ENCODE data around the gene NUDT3.
"Not testable (repeated sequence)": the region's sequence is repeated elsewhere in the genome, so short reads cannot be mapped to it uniquely, and the experiment has no call there.

The NUDT3 gene

DNA sequence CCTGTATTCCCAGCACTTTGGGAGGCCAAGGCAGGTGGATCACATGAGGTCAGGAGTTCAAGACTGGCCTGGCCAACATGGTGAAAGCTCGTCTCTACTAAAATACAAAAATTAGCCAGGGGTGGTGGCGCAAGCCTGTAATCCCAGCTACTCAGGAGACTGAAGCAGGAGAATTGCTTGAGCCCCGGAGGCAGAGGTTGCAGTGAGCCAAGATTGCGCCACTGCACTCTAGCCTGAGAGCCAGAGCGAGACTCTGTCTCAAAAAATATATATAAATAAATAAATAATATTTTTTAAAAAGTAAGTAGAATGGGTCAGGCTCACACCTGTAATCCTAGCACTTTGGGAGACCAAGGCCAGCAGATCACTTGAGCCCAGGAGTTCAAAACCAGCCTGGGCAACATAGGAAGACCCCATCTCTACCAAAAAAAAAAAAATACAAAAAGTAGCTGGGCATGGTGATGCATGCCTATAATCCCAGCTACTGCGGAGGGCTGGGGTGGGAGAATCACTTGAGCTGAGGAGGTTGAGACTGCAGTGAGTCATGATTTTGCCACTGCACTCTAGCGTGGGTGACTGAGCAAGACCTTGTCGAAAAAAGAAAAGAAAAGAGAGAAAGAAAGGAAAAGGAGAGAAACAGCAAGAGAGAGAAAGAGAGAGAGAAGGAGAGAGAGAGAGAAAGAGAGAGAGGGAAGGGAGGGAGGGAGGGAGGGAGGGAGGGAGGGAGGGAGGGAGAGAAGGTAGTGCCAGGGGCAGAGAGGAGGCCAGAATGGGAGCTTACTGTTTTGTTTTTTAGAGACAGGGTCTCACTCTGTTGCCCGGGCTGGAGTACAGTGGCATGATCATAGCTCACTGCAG, 26.5 kb downstream of the NUDT3 start:
- not testable (repeated sequence) for FAIRE-seq

DNA sequence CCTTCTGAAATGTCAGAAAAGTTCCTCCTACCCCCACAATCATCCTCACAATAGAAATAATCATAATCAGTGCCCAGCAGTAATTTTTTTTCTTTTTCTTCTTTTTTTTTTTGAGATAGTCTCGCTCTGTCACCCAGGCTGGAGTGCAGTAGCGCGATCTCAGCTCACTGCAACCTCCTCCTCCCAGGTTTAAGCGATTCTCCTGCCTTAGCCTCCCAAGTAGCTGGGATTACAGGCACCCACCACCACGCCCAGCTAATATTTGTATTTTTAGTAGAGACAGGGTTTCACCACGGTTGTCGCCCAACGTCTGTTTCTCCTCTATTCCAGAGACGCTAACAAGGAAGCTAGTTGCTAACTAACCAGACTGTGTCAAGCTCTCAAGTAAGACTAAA, 28.8 kb downstream of the NUDT3 start:
- FAIRE-seq = not testable (repeated sequence)

DNA sequence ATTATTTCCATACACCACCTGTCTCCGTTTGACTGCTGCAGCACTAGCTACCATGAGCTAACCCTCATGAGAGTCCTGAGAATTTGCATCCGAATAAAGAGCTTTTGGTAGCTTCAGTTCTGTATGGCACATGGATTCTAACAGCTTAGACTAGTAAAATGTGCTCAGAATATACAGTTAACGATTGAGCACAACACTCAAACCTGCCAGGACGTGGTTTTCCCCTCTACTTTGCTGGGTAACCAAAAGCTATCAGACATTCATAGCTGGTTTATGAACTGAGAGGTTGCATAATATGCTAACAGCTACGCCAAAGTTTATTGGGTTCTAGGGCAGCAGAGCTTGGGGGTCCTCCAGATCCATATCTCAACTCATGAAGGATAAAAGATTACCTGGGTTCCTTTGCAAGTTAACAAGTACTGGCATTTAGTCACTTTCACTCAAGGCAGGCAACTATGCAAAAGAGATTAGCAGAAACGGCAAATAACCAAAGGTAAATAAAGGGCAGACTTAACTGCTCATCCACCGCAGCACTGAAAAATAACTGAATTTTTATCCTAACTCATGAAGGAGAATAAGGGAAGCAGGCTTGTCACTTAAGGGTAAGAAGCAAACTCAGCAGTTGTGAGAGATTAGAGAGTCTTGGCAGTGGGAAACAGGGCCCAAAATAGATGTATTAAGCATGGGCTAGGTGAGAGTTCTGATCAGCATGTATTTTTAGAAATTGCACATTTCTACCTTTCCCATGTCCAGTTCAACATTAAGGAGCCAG, 29.4 kb downstream of the NUDT3 start:
- FAIRE-seq = no peak

DNA sequence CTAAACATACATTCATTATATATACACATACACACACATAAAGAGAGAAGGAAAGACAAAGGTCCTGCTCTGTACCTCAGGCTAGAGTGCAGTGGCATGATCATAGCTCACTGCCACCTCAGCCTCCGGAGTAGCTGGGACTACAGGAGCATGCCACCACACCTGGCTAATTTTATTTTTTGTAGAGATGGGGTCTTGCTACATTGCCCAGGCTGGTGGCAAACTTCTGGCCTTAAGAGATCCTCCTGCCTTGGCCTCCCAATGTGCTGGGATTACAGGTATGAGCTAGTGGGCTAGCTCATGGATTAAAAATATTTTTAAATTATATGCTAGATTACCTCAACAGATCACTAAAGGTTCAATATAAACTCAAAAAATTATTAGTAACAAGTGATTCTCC, 30.3 kb downstream of the NUDT3 start:
- FAIRE-seq = no peak

DNA sequence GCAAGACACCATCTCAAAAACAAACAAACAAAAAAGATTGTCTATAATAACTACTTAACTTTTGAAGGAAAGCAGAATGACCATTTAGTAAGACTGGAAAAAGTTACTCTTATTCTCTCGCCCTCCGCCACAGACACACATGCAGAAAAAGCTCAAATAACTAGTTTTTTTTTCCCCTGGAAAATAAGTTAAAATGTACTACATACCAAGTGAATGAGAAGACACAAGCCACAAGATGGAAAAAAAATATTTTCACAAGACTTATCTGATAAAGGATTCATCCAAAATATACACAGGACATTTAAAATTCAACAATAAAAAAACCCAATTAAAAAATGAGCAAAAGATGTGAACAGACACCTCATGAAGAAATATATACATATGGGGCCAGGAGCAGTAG, 31.9 kb downstream of the NUDT3 start:
- FAIRE-seq = no peak

DNA sequence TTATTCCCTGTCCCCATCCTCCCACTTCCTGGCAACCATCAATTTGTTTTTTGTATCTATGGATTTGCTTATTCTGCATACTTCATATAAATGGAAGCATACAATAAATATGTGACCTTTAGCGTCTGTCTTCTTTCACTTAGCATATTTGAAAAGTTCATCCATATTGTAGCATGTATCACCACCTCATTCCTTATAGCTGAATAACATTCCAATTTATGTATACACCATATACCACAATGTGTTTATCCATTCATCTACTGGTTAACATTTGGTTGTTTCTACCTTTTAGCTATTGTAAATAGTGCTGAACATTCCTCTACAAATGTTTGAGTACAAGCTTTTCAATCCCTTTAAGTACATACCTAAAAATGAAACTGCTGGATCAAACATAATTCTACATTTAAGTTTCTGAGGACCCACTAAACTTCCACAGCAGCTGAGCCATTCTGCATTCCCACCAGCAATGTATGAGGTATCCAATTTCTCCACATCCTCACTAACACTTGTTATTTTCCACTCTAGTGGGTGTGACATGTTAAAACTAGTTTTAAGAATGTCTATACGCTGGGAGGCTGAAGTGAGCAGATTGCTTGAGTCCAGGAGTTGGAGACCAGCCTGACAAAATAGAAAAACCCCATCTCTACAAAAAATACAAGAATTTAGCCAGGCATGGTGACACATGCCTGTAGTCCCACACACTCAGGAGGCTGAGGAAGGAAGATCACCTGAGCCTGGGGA, 32.9 kb downstream of the NUDT3 start:
- no peak for FAIRE-seq

DNA sequence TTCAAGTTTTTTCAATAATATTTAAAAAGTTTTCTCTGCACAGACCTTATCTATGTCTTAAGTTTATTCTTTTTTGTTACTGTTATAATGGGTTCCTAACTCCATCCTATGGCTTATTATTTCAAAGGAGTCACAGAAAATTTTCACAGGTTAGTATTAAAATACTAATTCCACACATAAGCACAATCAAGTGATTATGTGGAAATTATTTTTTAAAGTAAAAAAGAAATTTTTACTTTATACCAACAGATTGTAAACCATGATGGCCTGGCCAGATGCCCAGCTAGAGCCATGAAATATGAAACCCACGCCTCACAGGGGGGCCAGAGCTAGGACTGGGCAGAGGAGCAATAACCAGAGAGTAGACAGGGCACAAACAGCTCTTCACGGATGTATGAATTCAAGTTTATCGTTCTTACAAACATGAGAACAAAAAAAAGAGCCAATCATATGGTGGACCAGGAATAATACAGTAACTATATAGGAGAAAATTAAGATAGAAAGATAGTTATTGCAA, 34.0 kb downstream of the NUDT3 start:
- FAIRE-seq = no peak

DNA sequence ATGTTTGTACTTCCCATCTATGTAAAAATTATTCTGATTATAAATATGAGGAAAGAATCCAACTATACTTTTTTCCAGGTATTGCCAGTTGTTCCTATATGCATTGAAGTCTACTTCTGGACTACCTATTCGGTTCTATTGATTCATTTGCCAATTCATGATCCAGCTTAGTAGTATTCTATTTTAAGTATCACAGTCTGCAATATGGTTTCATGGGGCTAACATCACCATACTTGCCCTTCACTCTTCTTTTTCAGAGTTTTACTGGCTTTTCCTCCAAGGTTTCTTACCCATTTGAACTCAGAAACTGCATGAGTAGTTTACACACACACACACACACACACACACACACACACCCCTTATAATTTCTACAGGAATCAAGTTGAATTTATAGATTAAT, 34.5 kb downstream of the NUDT3 start:
- FAIRE-seq = no peak

DNA sequence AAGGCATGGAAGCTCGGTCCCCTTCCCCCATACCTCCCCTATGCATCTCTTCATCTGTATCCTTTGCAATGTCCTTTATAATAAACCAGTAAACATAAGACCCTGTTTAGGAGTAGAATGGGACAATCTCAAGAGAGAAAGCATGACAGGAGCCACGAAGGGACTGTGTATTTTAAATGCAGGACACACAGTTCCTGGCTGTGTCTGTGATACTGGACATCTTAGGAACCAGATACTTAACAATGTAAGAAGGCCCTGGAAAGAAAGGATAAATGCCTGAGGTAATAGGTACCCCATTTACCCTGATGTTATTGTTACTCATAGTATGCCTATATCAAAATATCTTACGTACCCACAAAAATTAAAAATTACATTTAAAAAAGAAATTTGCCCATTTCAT, 36.6 kb downstream of the NUDT3 start:
- FAIRE-seq = no peak

DNA sequence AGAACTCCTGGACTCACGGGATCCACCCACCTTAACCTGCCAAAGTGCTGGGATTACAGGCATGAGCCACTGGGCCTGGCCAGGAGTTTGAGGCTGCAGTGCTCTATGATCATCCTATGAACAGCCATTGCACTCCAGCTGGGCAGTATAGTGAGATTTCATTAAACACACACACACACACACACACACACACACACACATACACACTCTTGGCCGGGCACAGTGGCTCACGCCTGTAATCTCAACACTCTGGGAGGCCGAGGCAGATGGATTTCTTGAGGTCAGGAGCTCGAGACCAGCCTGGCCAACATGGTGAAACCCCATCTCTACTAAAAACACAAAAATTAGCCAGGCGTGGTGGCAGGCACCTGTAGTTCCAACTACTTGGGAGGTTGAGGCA, 38.2 kb downstream of the NUDT3 start:
- not testable (repeated sequence) for FAIRE-seq

DNA sequence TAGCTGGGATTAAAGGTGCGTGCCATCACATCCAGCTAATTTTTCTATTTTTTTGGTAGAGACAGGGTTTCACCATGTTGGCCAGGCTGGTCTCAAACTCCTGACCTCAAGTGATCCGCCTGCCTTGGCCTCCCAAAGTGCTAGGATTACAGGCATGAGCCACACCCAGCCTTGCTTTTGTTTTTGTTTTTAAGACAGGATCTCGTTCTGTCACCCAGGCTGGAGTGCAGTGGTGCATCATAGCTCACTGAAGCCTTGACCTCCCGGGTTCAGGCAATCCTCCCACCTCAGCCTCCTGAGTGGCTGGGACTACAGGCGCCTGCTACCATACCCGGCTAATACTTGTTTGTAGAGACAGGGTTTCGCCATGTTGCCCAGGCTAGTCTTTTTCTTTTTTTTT, 38.9 kb downstream of the NUDT3 start:
- FAIRE-seq = not testable (repeated sequence)

DNA sequence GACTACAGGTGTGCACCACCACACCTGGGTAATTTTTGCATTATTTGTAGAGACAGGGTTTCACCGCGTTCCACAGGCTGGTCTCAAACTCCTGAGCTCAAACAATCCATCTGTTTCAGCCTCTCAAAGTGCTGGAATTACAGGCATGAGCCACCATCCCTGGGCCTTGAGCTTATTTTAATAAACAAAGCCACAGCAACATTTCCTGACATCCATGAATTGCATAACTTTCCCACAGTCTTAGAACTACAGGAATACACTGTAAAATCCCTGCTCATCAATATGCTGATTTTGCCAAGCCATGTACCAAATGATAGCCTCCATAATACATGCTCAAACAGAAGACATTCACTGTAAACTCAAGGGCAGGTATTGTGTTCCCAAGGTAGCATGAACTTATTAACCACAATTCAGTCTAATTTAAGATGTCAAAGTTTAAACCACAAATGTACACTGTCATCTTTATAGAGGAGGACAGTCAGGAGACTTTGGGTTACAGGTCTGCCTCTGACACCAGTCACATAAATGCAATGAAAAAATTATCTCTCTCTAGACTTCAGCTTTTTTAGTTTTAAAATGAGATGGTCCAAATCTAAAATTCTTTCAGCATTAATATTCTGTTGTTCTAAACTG, 40.0 kb downstream of the NUDT3 start:
- FAIRE-seq = no peak

DNA sequence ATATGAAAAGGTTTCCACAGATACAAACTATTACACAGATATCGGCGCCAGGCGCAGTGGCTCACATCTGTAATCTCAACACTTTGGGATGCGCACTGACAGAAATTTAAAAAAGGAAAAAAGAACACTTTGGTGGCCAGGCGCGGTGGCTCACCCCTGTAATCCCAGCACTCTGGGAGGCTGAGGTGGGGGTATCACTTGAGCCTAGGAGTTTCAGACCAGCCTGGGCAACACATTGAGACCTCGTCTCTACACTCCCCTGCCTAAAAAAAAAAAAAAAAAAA, 41.6 kb downstream of the NUDT3 start:
- FAIRE-seq = no peak

DNA sequence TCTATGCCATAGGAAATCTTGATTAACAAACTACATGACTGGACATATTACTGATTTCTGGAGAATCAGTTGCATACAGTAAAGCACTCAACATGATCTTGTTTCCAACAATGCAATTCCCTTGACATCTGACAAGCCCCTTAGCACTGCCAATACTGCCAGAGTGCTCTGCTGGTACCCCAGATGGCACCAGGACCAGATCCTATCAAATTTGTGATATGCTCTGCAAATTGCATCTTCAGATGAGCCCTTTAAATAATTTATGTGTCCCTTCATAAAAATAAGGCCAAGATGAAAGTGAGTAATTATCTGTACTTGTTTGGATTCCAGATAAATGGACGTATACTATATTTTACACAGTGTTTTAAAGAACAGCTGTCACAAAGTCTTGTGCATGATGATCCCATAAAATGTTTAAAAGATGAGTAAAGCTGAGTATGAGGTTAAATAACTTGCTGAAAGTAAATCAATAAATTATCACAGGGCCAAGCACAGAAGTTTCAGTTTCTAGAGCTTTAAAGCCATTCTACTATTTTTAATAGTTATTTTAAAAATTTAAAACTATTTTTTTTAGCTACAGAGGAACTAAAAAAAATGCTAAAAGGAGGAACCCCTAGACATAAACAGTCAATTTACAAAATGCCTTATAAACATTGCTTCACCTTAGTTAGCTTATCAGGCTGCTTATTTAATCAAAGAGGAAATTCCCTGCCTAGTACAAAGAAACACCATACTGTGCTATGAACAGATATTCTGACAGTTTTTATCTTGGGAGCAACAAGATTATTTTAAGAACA, 42.1 kb downstream of the NUDT3 start:
- peak; percentile 23 for FAIRE-seq

DNA sequence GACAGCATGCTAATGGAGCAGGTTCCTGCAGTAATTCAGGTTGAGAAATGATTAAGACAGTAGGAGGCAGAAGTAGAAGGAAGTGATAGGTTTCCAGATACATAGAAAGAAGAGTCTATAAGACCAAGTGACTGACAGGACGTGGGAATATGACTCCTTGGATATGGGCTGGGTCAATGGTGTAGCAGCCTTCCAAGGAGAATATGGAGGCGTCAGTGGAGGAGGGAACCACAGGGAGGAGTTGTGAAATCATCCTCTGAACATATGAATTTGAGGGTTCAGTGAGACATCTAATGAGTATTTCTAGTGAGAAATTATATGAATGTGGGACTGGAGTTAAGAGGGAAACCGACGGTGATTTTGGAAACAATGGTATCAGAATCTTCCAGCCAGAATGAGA, 43.3 kb downstream of the NUDT3 start:
- no peak for FAIRE-seq

DNA sequence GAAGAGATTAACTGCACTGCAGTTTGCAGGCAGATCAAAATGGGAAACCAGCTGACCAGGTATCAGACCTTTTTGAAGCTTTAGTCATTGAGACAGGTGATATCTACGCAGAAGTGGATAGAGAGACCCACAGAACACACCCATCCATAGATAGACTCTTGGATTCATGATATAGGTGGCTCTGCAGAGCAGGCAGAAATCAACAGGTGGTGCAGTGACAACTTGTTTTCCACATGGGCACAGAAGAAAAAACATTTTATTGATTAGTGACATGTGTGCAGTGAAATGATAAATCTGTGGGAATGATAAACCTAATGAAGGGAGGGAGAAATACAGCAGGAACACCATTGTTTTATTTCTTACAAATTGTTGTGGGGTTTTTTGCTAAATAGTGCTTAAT, 45.2 kb downstream of the NUDT3 start:
- FAIRE-seq = no peak

DNA sequence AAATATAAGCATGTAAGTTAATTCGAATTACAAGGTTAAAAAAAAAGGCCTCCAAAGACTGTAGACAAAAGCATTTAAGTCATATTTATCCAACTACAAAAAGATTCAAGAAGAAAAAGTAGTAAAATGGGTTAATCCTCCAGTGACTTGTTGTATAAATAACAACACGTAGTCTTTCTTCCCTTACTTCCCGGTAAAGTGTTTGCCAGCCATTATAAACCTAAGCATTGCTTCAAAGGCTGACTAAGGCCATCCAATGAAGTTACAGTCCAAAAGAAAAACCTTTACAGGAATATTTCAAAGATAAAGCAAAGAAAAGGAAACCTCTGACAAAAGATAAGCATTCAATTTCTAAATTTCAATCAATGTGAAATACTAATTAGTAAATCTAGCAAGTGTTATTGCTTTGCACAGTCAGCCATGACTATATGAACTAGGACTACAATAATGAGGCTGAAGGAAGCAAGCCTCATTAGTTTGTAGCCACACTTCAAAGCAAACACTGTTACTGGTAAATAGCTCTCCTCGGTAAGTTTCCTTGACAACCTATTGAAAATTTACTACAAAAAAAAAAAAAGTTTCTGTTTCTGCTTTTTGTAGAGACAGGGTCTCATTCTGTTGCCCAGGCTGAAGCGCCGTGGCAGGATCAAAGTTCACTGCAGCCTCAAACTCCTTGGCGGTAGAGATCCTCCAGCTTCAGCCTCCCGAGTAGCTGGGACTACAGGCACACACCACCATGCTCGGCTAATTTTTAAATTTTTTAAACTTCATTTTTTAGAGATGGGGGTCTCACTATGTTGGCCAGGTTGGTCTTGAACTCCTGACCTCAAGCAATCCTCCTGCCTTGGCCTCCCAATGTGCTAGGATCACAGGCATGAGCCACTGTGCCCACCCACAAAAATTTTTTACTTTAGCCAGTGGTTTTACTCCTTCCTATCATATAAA, 46.0 kb downstream of the NUDT3 start:
- no peak for FAIRE-seq

DNA sequence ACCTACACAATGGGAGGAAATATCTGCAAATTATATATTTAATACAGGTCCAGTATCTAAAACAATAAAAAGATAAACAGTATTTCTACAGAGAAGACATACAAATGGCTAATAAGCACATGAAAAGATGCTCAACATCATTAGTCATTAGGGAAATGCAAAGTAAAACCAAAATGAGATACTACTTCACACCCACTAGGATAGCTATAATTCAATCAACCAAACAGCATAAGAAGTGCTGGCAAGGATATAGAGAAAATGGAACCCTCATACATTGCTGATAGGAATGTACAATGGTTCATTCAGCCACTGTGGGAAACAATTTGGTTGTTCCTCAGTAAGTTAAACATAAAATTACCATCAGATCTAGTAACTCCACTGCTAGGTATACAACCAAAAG, 48.7 kb downstream of the NUDT3 start:
- no peak for FAIRE-seq

DNA sequence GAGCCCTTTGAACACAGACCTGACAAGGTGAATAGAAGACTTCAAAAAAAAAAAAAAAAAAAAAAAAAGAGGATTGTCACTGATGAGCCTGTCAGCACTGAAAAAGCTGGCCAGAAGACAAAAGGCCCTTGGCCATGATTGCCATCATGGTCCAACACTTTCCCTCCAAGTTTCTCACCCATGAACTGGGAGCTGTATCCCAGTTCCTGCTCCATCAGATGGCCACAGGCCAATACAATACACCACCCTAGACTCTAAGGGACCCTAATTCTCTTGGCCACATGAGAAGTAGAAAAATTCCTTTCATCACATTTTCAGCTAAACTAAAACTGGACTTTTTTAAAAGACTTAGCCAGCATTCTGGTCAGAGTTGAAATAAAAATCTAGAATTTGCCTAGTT, 50.2 kb downstream of the NUDT3 start:
- no peak for FAIRE-seq

DNA sequence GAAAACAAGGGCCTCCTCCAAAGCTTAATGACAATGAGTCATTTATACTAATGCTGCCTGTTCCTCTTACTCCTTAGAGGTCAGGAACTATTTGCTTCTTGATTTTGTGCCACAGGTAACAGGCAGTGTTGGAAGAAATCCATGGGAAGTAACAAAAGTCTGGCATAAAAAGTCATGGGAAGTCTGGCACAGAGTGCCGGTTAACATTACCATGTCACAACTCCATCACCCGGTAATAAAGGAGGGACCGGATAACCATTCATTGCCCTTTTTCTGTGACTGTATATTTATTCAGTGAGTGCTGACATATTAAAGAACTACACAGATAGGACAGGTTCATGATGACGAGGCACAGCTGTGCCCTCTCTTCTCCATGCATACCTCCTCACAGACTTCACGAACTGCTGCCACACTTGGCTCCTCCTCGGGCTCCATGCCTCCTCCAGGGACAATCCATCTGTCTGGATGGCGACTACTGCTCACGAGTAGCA, 50.9 kb downstream of the NUDT3 start:
- no peak for FAIRE-seq

DNA sequence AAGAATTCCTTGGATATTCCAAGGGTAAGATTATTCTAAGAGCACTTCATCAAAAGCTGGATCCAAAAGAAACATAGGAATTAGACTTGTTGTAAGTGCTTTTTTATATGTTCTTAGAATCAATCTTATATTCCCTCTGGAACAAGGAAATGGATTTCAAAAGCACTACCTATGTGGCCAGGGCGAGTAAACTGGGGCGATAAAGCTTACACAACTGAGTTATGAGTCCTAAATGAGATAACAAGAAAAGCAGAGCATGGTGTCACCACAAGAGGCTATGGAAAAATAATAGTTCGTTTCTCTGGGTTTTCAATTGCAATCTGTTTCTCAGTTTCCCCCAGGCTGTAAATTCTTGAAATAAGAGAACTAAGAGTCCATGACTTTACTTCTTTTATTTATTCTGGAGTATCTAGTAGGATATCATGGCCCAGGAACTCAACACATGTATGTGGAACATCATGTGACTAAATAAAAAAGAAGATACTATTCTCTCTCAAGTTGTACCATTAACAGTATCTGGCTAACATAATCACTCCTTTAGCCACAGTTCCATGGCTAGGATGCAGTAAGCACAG, 51.5 kb downstream of the NUDT3 start:
- no peak for FAIRE-seq

Data from A204.1 (cell line).